Left ventricle myocardium superior (tissue), 1 donor: Measurements from ENCODE around the gene GINS2. TPM values are rescaled to one million over a fixed set of nuclear protein-coding genes. Genes with fewer than 3 reads are reported as not detected.

Experiments
- ATAC-seq: fragments of 200-7000 bp; cut with Tn5 transposase; one replicate; pipeline ENCODE4 v1.9.1; 2020; ENCODE audit warnings: mild to moderate bottlenecking, moderate library complexity
- DNase-seq: peaks from one replicate; pipeline ENCODE4 v3.0.0-alpha.2; 2020
- intact Hi-C: fragments of 100-400 bp; cut with micrococcal nuclease; formaldehyde crosslinking; loops from one replicate; pipeline ENCODE4 v1.11.0; 2022
- long read RNA-seq: library from polyadenylated mRNA; unstranded; transcript quantifications from one replicate; pipeline ENCODE4 v2.0.0, GENCODE V29; 2021
- total RNA-seq: library from RNA; stranded (reverse); fragmentation: NEBNext Ultra II Directional; extraction: Animal tissue kit (Norgen Biotek cat#: 25700); gene quantifications from one replicate; pipeline ENCODE4 v1.2.1, GENCODE V29; 2021
- donor health status: DM: no; HTN: yes; CAD: no; lungs with severe emphysema.

The GINS2 gene
- 0.42 TPM for total RNA-seq
- long read RNA-seq, partial matches to known transcripts = 0 of 3 reads
- long read RNA-seq, other reads (novel, unspliced or antisense) = 0 of 3 reads

DNA sequence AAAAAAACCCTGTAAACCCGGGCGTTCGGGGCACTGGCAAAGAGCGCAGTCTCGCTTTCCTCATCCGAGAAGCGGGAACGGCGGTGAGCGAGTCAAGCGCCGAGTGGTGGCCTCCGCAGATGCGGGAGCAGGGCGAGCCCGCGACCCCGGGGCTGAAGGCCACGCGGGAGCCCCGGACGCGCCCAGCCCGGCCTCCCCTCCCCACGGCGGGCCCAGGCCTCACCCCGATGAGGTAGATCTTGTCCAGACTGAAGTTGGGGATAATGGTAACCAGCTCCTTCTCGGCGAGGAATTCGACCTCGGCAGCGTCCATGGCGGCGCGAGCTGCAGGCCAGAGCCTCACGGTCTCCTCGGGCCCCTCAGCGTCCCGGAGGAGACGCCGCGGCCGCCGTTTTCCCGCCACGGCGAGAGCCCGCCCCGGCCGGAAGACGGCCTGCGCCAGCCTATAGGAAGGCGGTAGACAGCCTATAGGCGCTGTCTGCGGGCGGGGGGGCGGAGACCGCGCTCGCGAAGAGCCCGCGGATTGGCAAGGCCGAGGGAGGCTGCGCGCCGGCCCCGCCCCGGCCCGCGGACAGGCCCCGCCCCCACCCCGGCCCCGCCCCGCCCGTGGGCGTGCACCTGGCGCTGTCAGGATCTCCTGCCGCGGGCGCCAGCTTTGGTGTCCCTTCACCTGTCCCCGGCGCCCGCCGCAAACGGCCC lies at the start of gene GINS2:
GINS2 (minus strand) TSS at position 369 of the 699 bp plus-strand sequence; CDS start at position 313, 56 bp downstream.
- peak; percentile 96 for DNase-seq
- ATAC-seq = peak; percentile 100
- intact Hi-C loops = no loop called here

GRCh38 chr16:85736921-85737320 lies 48.2 kb upstream of the GINS2 start:
- ATAC-seq = no peak
- DNase-seq = no peak
- intact Hi-C loops = no loop called here

DNA sequence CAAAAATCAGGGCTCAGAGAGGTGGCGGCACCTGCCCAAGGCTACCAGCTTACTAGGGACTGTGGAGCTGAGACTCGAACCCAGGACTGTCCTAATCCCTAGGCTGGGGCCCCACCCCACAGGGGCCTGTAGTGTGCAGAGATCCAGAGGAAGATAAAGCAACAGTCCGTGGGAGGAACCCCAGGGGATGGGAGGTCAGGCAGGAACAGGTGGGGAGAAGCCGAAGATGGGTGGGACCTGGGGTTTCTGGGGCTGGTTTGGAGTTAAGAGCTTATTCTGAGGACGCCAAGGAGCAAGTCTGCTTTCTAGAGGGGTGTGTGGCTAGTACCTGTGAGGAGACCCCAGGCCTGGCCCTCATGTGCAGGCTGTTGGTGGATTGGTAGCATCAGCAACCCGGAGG lies 47.2 kb upstream of the GINS2 start:
- DNase-seq = no peak

GRCh38 chr16:85735225-85735635 lies 46.5 kb upstream of the GINS2 start:
- ATAC-seq = no peak
- intact Hi-C loops = no loop called here

More for the DNA sequence above, 47.2 kb upstream of the GINS2 start:
- ATAC-seq = no peak
- intact Hi-C loops = no loop called here

GRCh38 chr16:85734311-85735017 lies 45.7 kb upstream of the GINS2 start:
- ATAC-seq = no peak
- DNase-seq = no peak
- intact Hi-C loops = no loop called here

More at GRCh38 chr16:85735225-85735635, 46.5 kb upstream of the GINS2 start:
- DNase-seq = no peak

GRCh38 chr16:85733839-85734170 lies 45.1 kb upstream of the GINS2 start:
- ATAC-seq (peak; percentile 22), DNase-seq (no peak)
- intact Hi-C loops = no loop called here

DNA sequence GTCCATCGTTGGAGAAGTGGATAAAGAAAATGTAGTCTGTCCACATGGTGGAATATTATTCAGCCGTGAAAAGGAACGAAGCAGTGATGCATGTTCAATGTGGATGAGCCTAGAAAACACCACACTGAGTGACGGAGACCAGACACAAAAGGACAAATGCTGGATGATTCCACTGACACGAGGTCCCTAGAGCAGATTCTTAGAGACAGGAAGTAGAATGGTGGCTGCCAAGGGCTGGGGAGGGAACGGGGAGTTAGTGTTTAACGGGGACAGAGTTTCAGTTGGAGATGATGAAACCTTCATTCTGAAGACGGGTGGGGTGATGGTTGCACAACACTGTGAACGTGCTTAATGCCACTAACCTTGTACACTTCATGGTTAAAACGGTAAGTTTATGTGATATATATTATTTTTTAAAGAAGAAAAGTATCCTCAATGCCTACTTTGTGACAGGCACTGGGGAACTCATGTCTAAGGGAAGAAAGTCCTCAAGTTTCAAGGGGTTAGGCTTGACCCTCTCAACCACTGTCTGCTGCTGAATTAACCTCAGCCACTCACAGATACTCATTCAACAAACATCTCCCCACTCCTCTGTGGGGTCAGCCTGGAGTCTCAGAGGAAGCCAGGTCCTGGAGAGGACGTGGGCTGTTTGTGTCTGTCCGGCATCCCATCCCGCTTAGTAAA lies 44.5 kb upstream of the GINS2 start:
- DNase-seq (no peak), ATAC-seq (peak; percentile 25)
- intact Hi-C loops = no loop called here

DNA sequence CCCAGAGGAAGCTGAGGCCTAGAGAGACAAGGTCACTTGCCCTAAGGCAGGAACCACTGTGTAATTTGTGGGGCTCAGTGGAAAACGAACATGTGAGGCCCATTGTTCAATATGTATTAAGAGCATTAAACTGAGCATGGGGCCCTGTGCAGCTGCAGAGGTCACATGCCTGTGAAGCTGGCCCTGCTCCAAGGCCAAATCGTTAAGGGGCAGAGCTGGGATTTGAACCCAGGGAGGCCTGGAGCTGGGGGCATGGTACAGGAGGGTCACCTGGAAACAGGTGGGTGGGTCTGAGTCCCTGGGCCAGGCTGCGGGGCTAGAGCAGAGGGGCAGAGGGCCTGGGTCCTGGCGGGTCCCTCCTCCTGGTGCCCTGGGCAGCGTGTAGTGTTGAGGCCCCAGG lies 42.4 kb upstream of the GINS2 start:
- intact Hi-C loops = no loop called here
- DNase-seq = no peak
- ATAC-seq = no peak

- ATAC-seq (no peak), DNase-seq (no peak)
- intact Hi-C loops = no loop called here
Measured at GRCh38 chr16:85730186-85730465, 41.4 kb upstream of the GINS2 start.

- DNase-seq (no peak), ATAC-seq (no peak)
- intact Hi-C loops = no loop called here
Measured at GRCh38 chr16:85729452-85730185, 40.9 kb upstream of the GINS2 start.

GRCh38 chr16:85728879-85729278 lies 40.1 kb upstream of the GINS2 start:
- intact Hi-C loops = no loop called here
- DNase-seq (no peak), ATAC-seq (no peak)

- DNase-seq (no peak), ATAC-seq (no peak)
- intact Hi-C loops = no loop called here
Measured at GRCh38 chr16:85724936-85725335, 36.2 kb upstream of the GINS2 start.

- no peak for ATAC-seq
- DNase-seq = no peak
- intact Hi-C loops = no loop called here
Measured at GRCh38 chr16:85724126-85724879, 35.5 kb upstream of the GINS2 start.

- ATAC-seq = peak; percentile 18
- intact Hi-C loops = no loop called here
- DNase-seq = no peak
Measured at GRCh38 chr16:85722128-85722893, 33.6 kb upstream of the GINS2 start.

DNA sequence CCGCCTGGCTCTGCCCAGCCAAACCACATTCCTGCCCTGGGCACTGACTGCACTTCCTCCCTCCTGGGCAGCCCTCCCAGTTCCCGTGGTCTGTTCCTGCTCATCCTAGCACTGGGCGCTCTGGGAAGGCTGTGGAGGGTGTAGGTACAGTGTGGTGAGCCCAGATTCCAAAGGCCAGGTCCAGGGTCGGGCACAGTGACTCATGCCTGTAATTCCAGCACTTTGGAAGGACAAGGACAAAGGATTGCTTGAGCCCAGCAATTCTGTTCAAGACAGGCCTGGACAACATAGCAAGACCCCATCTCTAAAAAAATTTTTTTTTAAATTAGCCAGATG lies 31.5 kb upstream of the GINS2 start:
- intact Hi-C loops = no loop called here
- DNase-seq (peak; percentile 43), ATAC-seq (peak; percentile 51)

GRCh38 chr16:85719605-85720301 lies 31.0 kb upstream of the GINS2 start:
- ATAC-seq (no peak), DNase-seq (no peak)
- intact Hi-C loops = no loop called here

GRCh38 chr16:85718682-85719081 lies 29.9 kb upstream of the GINS2 start:
- DNase-seq = no peak
- peak; percentile 25 for ATAC-seq
- intact Hi-C loops = no loop called here

DNA sequence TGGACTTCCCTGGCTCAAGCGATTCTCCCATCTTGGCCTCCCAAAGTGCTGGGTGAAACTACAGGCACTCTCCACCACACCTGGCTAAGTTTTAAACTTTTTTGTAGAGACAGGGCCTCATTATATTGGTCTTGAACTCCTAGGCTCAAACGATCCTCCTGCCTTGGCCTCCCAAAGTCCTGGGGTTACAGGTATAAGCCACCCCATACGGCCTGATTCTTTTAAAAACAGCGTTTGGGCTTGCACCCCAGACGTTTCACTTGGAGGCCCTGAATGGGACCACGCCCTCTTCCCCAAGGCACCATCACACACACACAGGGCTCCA lies 29.4 kb upstream of the GINS2 start:
- DNase-seq (no peak), ATAC-seq (no peak)
- intact Hi-C loops = no loop called here
